Medulla oblongata (tissue), 1 donor: ENCODE data around the gene SAMM50.

Experiments
- DNase-seq: peaks from one replicate; pipeline ENCODE4 v3.0.0-alpha.2; 2015; ENCODE audit errors: extremely low spot score

SAMM50 gene

GRCh38 chr22:43945632-43946383, 9.4 kb upstream of the SAMM50 start:
- DNase-seq: peak; percentile 49

GRCh38 chr22:43946384-43946667, 8.9 kb upstream of the SAMM50 start:
- DNase-seq: no peak

- DNase-seq: no peak
Observed at GRCh38 chr22:43948836-43949406, 6.3 kb upstream of the SAMM50 start.

GRCh38 chr22:43951391-43951790, 3.9 kb upstream of the SAMM50 start:
- no peak for DNase-seq

- no peak for DNase-seq
Observed at GRCh38 chr22:43951966-43952365, 3.3 kb upstream of the SAMM50 start.

- DNase-seq: peak; percentile 2
Observed at GRCh38 chr22:43953988-43954785, 1.1 kb upstream of the SAMM50 start.

- DNase-seq: peak; percentile 4
Observed at GRCh38 chr22:43955883-43956782, 891 bp downstream of the SAMM50 start.

- DNase-seq: no peak
Observed at GRCh38 chr22:43956805-43957463, 1.7 kb downstream of the SAMM50 start.

- no peak for DNase-seq
Observed at GRCh38 chr22:43957871-43958270, 2.6 kb downstream of the SAMM50 start.

- no peak for DNase-seq
Observed at GRCh38 chr22:43964314-43964857, 9.1 kb downstream of the SAMM50 start.

- no peak for DNase-seq
Observed at GRCh38 chr22:43967069-43967468, 11.8 kb downstream of the SAMM50 start.

GRCh38 chr22:43968614-43969013, 13.4 kb downstream of the SAMM50 start:
- DNase-seq: no peak

GRCh38 chr22:43969021-43969878, 14.0 kb downstream of the SAMM50 start:
- DNase-seq: no peak

GRCh38 chr22:43969989-43970755, 14.9 kb downstream of the SAMM50 start:
- no peak for DNase-seq

GRCh38 chr22:43971112-43971511, 15.9 kb downstream of the SAMM50 start:
- no peak for DNase-seq

- no peak for DNase-seq
Observed at GRCh38 chr22:43972931-43973462, 17.8 kb downstream of the SAMM50 start.

GRCh38 chr22:43974028-43974545, 18.8 kb downstream of the SAMM50 start:
- DNase-seq: no peak

GRCh38 chr22:43975041-43975440, 19.8 kb downstream of the SAMM50 start:
- DNase-seq: no peak
